A673 (cell line): Measurements from ENCODE around the gene CAND1.

ENCODE experiments used
- CTCF ChIP-seq: fragments of 300-800, 200-600 bp; sonication (generic); conservative IDR thresholded peaks from 2 replicates; pipeline ENCODE4 v1.5.1; 2017; ENCODE audit warnings: low read depth, mild to moderate bottlenecking, antibody characterized with exemption, low read length, moderate library complexity, mixed read lengths
- EZH2 ChIP-seq: fragments of 200-600 bp; sonication (generic); IDR thresholded peaks from 2 replicates; pipeline ENCODE4 v1.6.1; 2017; ENCODE audit warnings: borderline replicate concordance, low read depth, mild to moderate bottlenecking, mixed read lengths, antibody characterized with exemption, low read length; ENCODE audit not compliant: poor library complexity, severe bottlenecking

DNA sequence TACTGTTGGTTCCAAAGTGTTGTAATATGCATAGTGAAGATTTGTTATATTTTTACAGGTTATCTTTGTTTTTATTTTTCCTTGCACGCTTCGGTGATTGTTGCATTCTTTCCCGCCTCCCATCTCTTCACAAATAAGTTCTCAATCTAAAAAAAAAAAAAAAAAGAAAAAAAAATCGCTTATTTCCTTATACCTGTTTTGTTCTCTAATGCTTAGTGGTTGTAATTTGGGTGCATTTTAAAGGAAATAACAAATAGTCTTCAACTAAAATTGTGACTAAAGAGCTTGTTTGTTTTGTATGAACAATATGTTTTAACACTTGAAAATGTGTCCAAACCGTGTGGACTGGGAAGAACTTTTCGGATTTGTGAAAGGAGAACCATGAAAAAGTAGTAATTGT, 1.5 kb downstream of the CAND1 start:
- TF ChIP-seq CTCF (no peak), EZH2 (no peak)
